ENCODE data around the gene TAF7.
A peak's percentile ranks its signal among the peaks of the same experiment; 100 is the strongest.

TAF7 gene

GRCh38 chr5:141320225-141321169 lies at the start of gene TAF7:
TSS of gene TAF7 (minus strand) at chr5:141320784. CDS start at chr5:141320044, 740 bp downstream.
- peak; percentile 89 for TF ChIP-seq CTCF (conservative IDR thresholded peaks at IDR 0.05)

GRCh38 chr5:141366016-141366896 lies 45.7 kb upstream of the TAF7 start:
- peak overlapping the region; percentile 67 for H3K27ac ChIP-seq
- no peak for TF ChIP-seq CTCF (conservative IDR thresholded peaks at IDR 0.05)

More at GRCh38 chr5:141320225-141321169, at the start of gene TAF7:
- peak within 1 kb of the TSS; percentile 92 for H3K27ac ChIP-seq

GRCh38 chr5:141363952-141364660 lies 43.5 kb upstream of the TAF7 start, which contains the start of gene PCDHGA5:
TSS of gene PCDHGA5 (plus strand) at chr5:141364162. CDS start at chr5:141364331, 169 bp downstream.
- H3K27ac ChIP-seq: peak within 1 kb of the TSS; percentile 34
- TF ChIP-seq CTCF (conservative IDR thresholded peaks at IDR 0.05): no peak

GRCh38 chr5:141362719-141363118 lies 42.1 kb upstream of the TAF7 start:
- no peak for TF ChIP-seq CTCF (conservative IDR thresholded peaks at IDR 0.05)
- H3K27ac ChIP-seq: peak overlapping the region; percentile 34; the same call in 1 of the 2 replicates

GRCh38 chr5:141360685-141361084 lies 40.1 kb upstream of the TAF7 start:
- no peak for TF ChIP-seq CTCF (conservative IDR thresholded peaks at IDR 0.05)
- peak overlapping the region; percentile 65 for H3K27ac ChIP-seq

- H3K27ac ChIP-seq: peak within 1 kb of the TSS; percentile 65
These were observed 39.3 kb upstream of the TAF7 start, which contains the start of gene PCDHGB2 for GRCh38 chr5:141359790-141360426. TSS of gene PCDHGB2 (plus strand) at chr5:141359994. CDS start at chr5:141360136, 142 bp downstream.

More at GRCh38 chr5:141359790-141360426, 39.3 kb upstream of the TAF7 start, which contains the start of gene PCDHGB2:
- peak; percentile 79 for TF ChIP-seq CTCF (conservative IDR thresholded peaks at IDR 0.05)

Data from VCaP (cell line).